SU-DHL-6 (cell line): Measurements from ENCODE around the gene SOCS3.

Source experiments
- H2AFZ ChIP-seq: fragments of 200-600 bp; sonication (generic); 2 replicates; pipeline ENCODE4 v1.6.1; 2014; ENCODE audit warnings: low read depth, mild to moderate bottlenecking, moderate library complexity, mixed read lengths, antibody characterized with exemption, low read length; ENCODE audit not compliant: severe bottlenecking
- H3F3A ChIP-seq: fragments of 200-600 bp; shearing (Covaris generic); 2 replicates; pipeline ENCODE4 v1.6.0; 2016; ENCODE audit warnings: antibody characterized with exemption, mild to moderate bottlenecking; ENCODE audit not compliant: insufficient read depth
- H3K27ac ChIP-seq: fragments of 200-600 bp; sonication (generic); 2 replicates; pipeline ENCODE4 v1.5.1; 2016; ENCODE audit warnings: low read depth, mild to moderate bottlenecking, low read length, moderate library complexity, mixed read lengths
- H3K27me3 ChIP-seq: fragments of 200-600 bp; sonication (generic), shearing (Covaris generic); 2 replicates; pipeline ENCODE4 v1.6.0; 2014; ENCODE audit warnings: mild to moderate bottlenecking, low read length
- H3K36me3 ChIP-seq: fragments of 200-600 bp; sonication (generic); 2 replicates; pipeline ENCODE4 v1.6.1; 2014; ENCODE audit warnings: mild to moderate bottlenecking, low read length, mixed read lengths
- H3K4me2 ChIP-seq: fragments of 300-600, 200-600 bp; shearing (Covaris generic), sonication (generic); 2 replicates; pipeline ENCODE4 v1.6.0; 2014; ENCODE audit warnings: low read length, low read depth, mild to moderate bottlenecking; ENCODE audit not compliant: poor library complexity, severe bottlenecking
- H3K4me3 ChIP-seq: fragments of 200-600 bp; sonication (generic); 2 replicates; pipeline ENCODE4 v1.5.1; 2014; ENCODE audit warnings: antibody characterized with exemption, low read length, mild to moderate bottlenecking, mixed read lengths; ENCODE audit not compliant: insufficient read depth, poor library complexity, severe bottlenecking
- H3K79me2 ChIP-seq: fragments of 200-600 bp; sonication (generic); 2 replicates; pipeline ENCODE4 v1.6.1; 2014; ENCODE audit warnings: mild to moderate bottlenecking, low read length, moderate library complexity; ENCODE audit not compliant: insufficient read depth
- H3K9ac ChIP-seq: fragments of 200-600 bp; sonication (generic); 2 replicates; pipeline ENCODE4 v1.7.0; 2014; ENCODE audit warnings: mild to moderate bottlenecking, low read length
- H3K9me2 ChIP-seq: fragments of 200-600 bp; sonication (generic); replicated peaks from 2 replicates; pipeline ENCODE4 v1.6.1; 2014; ENCODE audit warnings: low read length; ENCODE audit not compliant: insufficient read depth
- H3K9me3 ChIP-seq: fragments of 200-600 bp; sonication (generic); 2 replicates; pipeline ENCODE4 v1.6.1; 2014; ENCODE audit warnings: low read length, mixed read lengths; ENCODE audit not compliant: insufficient read depth
- H4K20me1 ChIP-seq: fragments of 200-600 bp; sonication (generic); 2 replicates; pipeline ENCODE4 v1.6.1; 2014; ENCODE audit warnings: low read depth, mild to moderate bottlenecking, antibody characterized with exemption, low read length, moderate library complexity, mixed read lengths
- CTCF ChIP-seq: fragments of 200-600 bp; sonication (generic); IDR thresholded peaks from one replicate; pipeline ENCODE4 v1.5.1; 2017; ENCODE audit warnings: antibody characterized with exemption, mild to moderate bottlenecking, low read length, moderate library complexity; ENCODE audit not compliant: insufficient read depth, poor library complexity, severe bottlenecking
- EZH2phosphoT487 ChIP-seq: fragments of 200-600 bp; sonication (generic), shearing (Covaris generic); conservative IDR thresholded peaks from 2 replicates; pipeline ENCODE4 v1.6.1; 2018; ENCODE audit warnings: mild to moderate bottlenecking, antibody characterized with exemption, low read length, moderate library complexity, mixed read lengths

Gene SOCS3

GRCh38 chr17:78368348-78368747, 8.5 kb upstream of the SOCS3 start:
- Histone ChIP-seq H3K4me3 (no peak overlapping the region), H3K9me2 (no peaks in the 10 kb centered on the region), H3K27ac (no peak overlapping the region), H3K36me3 (no peaks in the 10 kb centered on the region), H3K4me2 (no peak overlapping the region), H3K9ac (no peak overlapping the region), H3K27me3 (peaks cover 3% of the 10 kb centered on the region; the same call in 1 of the 2 replicates), H3K9me3 (no peaks in the 10 kb centered on the region), H3K79me2 (no peaks in the 10 kb centered on the region), H3F3A (no peaks in the 10 kb centered on the region), H2AFZ (no peak overlapping the region), H4K20me1 (no peaks in the 10 kb centered on the region)
- TF ChIP-seq CTCF (no peak), EZH2phosphoT487 (no peak)

GRCh38 chr17:78367193-78367592, 7.3 kb upstream of the SOCS3 start:
- Histone ChIP-seq H3K4me2 (no peak overlapping the region), H3K4me3 (no peak overlapping the region), H2AFZ (no peak overlapping the region), H3K27ac (no peak overlapping the region), H3K36me3 (no peaks in the 10 kb centered on the region), H3K9ac (no peak overlapping the region), H3K9me2 (no peaks in the 10 kb centered on the region), H3K27me3 (peaks cover 3% of the 10 kb centered on the region; the same call in 1 of the 2 replicates), H3K9me3 (no peaks in the 10 kb centered on the region), H3F3A (no peaks in the 10 kb centered on the region), H4K20me1 (no peaks in the 10 kb centered on the region), H3K79me2 (no peaks in the 10 kb centered on the region)
- TF ChIP-seq CTCF (no peak), EZH2phosphoT487 (no peak)

DNA sequence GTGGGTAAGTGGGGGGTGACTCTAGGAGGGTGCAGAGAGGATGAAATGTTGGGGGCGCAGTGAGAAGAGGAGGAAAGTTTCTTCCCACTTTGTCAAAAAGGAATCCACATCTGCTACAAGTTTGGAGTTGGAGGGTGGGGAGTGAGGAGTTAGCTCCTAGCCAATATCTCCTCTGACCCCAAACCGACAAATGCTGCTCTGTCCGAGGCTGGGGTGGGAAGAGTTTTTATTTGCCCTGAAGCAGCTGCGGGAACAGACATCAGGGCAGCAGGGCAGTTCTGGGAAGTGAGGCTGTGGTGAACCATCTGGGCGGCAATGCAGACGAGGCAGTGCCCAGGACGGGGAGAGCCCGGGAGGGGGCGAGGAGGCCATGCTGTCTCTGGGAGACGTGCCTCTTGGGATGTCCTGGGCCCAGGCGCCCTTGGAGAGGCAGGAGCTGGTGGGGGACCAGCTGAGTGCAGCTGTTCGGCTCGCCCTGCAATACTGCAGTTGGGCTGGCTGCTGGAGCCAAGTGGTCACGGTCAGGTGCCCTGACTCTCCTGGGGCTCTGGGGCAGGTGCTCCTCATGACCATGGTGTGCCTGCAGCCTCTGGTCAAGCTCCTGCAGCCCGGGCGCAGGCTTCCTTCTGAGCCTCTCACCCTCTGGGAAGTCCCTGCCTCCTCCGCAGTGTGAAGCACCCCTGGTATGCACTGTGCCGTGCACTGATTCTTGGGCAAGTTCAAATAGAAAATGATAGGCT, 6.4 kb upstream of the SOCS3 start:
- H3K9me3 ChIP-seq = no peaks in the 10 kb centered on the region
- no peaks in the 10 kb centered on the region for H3F3A ChIP-seq
- H4K20me1 ChIP-seq = no peaks in the 10 kb centered on the region
- peaks cover 3% of the 10 kb centered on the region; the same call in 1 of the 2 replicates for H3K27me3 ChIP-seq
- no peaks in the 10 kb centered on the region for H3K79me2 ChIP-seq
- H2AFZ ChIP-seq = no peak overlapping the region
- H3K27ac ChIP-seq = no peak overlapping the region
- TF ChIP-seq EZH2phosphoT487 = no peak
- TF ChIP-seq CTCF = no peak
- H3K4me2 ChIP-seq = no peak overlapping the region
- no peaks in the 10 kb centered on the region for H3K9me2 ChIP-seq
- H3K36me3 ChIP-seq = no peaks in the 10 kb centered on the region
- no peak overlapping the region for H3K9ac ChIP-seq
- H3K4me3 ChIP-seq = no peak overlapping the region
